HG03039 (cell line): ENCODE results near the gene COPE.
"Not testable (repeated sequence)": the region's sequence is repeated elsewhere in the genome, so short reads cannot be mapped to it uniquely, and the experiment has no call there.

Source experiments
- ATAC-seq: cut with Tn5 transposase; IDR thresholded peaks from one replicate; pipeline ENCODE4 v1.9.1; 2021; ENCODE audit warnings: mild to moderate bottlenecking, moderate library complexity; ENCODE audit not compliant: unreplicated experiment

COPE gene

GRCh38 chr19:18908917-18909619 is 10.1 kb downstream of the COPE start:
- ATAC-seq = no peak

- ATAC-seq = no peak
Observed at GRCh38 chr19:18906605-18907519, 12.3 kb downstream of the COPE start.

GRCh38 chr19:18905513-18906236 is 13.5 kb downstream of the COPE start:
- no peak for ATAC-seq

DNA sequence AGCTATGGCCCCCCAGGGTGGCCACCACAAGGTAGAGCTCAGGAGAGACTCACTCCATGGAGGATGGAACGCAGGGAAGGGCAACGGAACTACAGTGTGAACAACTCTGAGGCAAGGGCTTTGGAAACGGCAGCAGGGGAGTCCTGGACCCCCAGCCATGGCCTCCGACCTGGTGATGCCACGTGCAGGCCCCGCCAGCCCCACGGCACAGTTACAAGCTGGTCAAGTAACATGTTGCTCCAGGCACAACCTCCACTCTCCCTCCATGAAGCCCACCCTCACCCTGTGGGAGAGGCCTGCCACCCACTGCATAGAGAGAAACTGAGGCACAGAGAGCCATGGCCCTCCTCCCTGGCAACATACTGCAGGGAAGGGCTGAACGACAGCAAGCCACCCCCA is 14.1 kb downstream of the COPE start:
- no peak for ATAC-seq

DNA sequence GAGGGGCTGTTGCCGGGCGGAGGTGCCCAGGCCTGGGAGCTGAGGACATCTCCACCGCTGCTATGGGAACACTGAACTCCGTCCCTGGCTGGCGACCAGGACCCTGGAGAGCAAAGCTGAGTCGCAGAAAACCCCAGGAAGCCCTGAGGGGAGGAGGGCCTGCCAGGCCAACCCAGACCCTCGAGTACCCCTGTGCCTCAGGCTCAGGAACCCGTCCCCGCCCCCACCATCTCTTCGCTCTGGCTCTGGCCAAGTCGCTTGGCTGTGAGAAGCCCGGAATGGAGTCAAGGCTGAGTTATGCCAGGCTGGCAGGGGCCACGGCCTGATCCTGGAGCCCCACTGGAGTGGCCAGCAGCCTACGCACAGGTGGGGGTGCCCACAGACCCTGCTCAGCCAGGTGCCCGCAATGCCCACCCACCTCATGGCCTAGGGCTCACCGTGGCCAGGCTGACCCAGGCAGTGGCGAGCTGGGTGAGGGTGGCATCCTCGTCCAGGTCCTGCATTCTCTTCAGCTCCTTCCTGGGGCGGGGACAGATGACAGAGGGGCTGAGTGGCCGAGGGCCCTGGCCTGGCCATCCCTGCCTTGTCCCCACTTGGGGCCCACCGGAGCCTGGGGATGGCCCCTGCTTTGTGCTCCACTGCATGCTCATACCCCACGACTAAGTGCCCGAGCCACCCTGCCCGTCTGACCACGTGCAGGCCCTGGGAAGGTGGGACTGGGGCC is 14.7 kb downstream of the COPE start:
- no peak for ATAC-seq

DNA sequence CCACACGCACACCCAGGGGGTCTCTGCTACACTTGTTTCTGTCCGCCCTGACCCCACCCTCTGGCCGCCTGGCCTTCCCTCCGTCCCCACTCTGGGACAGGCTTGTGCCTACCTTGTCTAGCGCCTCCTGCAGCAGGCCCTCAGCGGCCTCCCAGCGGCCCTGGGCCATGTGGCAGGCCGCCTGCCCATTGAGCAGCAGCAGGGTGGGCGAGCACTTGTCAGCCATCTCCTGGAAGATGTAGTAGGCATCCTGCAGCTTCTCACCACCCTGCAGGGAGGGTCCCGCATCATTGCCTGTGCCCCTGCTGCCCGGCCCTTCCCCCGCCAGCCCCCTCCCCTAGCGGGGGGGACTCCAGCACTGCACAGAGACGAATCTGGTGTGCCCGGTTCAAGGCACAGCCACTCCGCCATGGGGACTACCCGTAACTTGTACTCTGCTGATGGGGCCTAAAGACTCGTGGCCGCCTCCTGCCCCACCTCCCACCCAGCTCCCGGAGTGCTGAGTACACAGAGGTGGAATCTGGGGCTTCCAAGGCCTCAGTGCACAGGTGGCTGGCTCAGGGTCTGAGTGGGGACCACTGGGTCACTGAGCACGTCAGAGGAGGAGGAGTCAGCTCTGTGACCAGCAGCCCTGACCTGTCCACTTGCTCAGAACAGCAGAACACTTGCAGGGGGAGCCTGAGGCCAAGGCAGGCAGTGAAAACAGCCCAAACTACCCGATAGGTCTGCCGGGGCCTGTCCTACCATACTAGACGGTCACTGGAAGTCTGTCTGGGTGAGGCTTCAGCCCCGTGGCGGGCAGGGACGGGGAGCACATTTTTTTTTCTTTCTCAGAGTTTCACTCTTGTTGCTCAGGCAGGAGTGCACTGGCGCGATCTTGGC is 15.8 kb downstream of the COPE start:
- no peak for ATAC-seq

- not testable (repeated sequence) for ATAC-seq
Observed at GRCh38 chr19:18902519-18902918, 16.7 kb downstream of the COPE start.

DNA sequence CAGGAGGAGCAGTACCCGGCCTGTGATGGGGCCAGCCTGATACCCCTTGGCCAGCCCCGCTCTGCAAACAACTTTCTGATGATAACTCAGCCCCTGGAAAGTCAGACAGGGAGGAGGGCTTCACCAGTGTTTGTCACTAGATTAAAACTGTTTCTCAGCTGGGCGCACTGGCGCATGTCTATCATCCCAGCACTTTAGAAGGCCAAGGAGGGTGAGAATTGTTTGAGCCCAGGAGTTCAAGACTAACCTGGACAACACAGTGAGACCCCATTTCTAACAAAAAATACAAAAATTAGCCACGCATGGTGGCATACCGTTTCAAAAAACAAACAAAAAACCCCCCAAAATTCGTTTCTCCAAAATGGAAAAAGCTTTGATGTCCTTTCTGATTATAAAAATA is 17.7 kb downstream of the COPE start:
- no peak for ATAC-seq

DNA sequence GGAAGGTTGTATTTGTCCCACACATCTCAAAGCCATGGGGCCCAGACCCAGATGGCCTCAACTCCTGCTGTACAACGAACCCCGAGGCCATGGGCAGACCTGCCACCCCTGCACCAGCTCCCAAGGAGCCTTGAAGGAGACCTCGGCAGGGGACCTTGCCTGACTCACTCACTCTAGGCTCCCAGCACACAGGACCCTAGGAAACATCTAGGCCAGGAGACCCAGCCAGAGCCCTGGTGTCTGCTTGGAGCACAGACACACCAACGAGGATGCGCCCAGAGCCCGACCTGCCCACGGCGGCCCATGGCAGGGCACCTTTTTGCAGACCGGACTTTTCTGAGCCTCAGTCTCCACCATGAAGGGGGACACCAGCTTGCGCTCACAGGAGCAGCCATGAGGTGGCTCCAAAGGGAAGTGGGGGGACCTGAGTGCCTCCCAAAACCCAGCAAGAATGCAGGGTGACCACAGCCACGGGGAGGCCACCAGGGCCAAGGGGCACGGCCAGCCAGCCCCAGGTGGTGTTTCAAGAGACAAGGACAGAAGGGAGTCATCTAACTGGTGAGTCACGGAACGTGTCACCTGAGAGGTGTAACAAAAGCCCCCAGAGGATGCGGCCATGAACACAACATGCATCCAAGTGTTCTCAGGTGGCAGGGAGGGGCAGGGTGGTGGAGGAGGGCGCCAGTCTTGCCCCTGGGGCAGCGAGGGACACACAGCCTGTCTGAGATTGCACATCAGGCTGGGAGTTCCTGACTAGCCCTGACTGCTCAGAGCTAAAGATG is 18.3 kb downstream of the COPE start:
- ATAC-seq = no peak

DNA sequence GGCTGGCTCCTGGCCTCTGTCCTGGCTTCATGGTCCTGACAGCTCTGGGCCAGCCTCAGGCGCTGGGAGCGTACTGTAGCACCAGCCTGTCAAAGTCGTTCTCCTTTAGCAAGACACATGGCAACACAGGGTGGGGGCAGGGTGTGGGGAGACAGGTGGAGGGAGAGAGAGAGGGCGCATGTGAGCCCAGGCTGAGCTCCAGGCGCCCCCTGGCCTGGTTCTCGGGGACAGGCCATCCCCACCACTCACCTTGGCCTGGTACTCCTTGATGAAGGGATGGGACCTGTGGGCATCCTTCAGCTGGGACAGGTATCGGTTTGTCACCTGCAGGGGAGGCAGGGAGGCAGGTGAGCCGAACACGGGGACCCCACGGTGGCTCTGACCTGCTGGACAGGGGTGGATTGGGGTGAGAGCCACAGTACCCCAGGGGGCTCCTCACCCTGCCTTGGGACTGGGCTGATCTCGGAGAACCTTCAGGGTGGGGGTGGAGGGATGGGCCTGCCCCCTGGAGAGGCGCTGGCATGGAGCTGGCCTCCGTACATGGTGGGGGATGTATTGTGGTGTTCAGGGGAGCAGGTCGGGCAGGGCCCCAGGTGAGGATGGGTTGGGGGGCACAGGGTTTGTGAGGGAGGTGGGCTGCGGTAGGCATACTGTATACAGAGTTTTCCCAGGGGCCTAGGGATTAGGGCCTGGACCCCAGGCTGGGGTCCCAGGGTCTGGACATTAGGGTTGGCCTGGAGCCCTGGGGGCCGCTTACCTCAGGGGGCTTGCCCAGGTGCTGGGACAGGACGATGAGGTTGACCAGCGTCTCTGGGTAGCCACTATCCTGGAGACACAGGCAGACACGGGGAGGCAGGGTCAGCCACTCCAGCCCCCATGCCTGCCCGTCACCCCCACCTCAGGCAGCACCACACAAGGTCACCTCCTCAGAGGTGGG is 19.3 kb downstream of the COPE start:
- ATAC-seq = no peak

DNA sequence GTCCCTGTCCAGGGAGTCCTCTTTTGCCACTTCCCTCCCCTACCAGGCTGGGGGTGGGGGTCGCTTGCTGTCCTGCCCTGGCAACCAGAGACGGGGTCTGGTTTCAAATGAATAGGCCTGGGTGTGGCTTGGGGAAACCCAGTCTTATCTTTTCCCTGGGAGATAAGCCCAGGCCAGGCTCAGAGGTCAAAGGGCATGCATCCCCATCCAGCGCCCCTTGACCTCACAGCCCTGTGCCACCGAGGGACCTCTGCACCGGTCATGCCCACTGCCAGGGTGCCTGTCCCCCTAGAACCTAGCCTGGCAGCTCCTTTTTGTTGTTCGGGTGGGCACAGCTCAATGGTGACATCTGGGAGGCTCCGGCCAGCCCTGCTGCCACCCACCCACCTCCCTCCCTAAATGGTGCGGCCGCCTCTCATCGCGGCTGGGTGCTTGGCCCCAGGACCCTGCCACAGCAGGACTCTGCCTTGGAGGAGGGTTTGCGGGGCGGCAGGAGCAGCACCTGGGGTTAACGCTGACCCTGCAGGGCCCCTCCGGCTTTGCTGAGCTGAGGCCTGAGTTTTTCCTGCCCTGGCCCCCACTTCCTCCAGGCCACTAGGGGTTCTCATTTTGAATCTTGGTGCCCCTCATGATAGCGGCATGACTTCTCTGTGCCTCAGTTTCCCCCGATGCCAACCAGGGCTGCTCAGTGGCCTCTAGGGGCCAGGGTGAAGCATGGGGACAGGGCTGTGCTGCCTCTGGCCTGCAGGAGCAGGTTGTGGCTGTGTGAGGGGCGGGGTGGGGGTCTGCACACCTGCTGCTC is 20.4 kb downstream of the COPE start:
- no peak for ATAC-seq

DNA sequence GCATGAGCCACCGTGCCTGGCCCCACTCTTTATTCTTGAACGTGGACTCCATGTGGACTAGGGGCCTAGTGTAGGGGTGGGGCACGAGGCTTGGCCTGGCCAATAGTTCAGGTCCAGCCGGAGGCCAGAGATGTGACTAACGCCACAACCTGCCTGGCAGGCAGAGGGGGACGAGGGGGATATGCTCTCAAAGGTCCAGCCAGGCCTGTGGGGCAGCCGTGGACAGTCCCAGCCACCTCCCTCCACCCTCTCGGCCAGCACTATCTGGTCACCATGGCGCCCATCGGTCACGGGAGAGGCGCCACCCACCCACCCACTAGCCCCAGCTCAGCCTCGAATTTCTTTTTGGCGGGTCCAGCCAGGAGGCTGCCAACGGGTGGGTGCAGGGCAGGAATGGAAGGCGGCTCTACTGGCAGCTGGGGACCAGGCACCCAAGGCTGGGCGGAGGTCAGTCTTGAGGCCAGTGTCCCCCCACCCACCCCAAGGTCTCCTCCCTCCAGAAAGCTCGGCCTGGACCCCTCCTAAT is 21.0 kb downstream of the COPE start:
- ATAC-seq = no peak

GRCh38 chr19:18897094-18898029 is 21.8 kb downstream of the COPE start:
- no peak for ATAC-seq

DNA sequence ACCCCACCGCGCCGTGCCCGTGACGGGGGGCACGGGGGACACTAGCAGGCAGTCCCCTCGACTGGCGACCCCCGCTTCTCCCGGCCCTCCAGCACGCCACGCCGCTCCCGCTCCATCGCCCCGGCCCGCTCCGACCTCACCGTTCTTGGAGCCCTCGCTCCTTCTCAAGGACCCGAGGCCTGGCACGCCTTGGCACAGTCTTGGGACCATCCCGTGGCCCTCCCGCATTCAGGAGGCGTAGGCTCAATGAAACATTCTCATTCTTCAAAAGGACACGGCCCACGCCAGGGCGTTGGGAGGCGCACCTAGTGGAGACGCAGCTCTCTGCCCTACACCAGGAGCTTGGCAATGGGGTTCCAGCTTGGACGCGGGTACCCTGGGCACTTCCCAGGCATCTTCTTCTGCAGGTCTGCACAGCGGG is 22.8 kb downstream of the COPE start:
- ATAC-seq = no peak

DNA sequence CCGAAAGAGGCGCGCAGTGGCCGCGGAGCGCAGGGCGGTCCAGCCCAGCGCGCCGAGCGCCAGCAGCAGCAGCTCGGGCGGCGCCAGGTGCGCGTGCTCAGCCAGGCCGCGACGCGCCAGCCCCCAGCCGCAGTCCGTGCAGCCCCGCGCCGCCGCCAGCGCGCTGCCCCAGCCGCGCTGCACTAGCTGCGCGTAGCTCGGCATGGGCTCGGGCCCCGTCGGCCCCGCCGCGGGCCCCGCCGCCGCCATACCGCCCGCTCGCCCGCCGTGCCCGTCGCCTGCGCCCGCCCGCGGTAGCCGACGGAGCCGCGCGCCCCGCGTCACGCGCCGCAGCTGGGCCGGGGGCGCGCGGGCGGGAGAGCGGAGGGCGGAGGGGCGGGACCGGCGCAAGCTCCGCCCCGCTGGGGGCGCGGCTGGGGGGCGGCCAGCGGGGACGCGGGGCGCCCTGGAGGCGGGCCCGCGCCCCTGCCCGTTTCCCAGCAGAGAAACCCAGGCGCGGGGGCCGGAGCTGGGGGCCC is 23.3 kb downstream of the COPE start, which contains the start of gene CERS1:
Gene CERS1, minus strand, starts transcription at position 335 of the 518 bp plus-strand sequence. Its CDS starts 86 bp downstream, at position 249.
- no peak for ATAC-seq
